Mammary microvascular endothelial cell (primary cell): ENCODE data around the gene THOP1. TPM values are rescaled to one million over a fixed set of nuclear protein-coding genes. Genes with fewer than 3 reads are reported as not detected.

Experiments
- total RNA-seq: library from RNA; depleted of rRNA; stranded (reverse); fragments of >200 nt; gene quantifications from 2 replicates; pipeline ENCODE4 v1.2.3, GENCODE V29; 2015

Gene THOP1
- 152 and 187 TPM in 2 replicates for total RNA-seq

DNA sequence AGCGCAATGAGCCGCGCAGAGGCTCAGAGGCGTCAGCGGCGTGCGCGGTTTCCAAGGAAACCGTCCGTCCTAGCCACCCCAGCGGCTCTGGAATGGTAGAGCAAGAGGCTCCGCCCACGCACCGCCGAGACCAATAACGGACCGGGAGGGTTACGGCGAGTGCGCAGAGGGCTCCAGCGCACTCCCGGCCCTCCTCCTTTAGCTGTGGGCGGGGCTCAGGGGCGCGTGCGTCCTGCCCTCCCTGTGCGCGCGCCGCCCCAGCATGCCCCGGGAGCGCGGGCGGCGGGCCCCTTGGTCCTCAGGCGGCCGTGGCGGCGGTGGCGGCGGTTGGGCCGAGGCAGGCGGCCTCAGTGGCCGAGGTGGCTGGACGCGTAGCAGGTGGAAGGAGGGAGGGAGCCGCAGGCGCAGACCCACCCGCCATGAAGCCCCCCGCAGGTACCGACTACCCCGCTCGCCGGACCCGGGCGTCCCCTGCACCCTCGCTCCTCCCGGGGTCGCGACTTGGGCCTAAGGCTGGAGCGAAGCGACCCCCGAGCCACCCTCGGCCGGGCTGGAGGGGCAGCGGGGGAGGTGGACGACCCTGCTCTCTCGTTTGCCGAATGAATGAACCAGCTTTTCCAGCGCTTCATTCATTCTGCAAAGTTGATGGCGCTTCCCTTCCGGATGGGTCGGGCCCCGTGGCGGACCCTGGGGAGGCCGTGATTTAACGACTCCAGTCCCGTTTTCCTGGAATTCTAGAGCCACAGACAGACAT is at the start of gene THOP1:
Gene THOP1 (plus strand): TSS at position 260 of the 754 bp plus-strand sequence. CDS start 160 bp downstream, at position 420.

DNA sequence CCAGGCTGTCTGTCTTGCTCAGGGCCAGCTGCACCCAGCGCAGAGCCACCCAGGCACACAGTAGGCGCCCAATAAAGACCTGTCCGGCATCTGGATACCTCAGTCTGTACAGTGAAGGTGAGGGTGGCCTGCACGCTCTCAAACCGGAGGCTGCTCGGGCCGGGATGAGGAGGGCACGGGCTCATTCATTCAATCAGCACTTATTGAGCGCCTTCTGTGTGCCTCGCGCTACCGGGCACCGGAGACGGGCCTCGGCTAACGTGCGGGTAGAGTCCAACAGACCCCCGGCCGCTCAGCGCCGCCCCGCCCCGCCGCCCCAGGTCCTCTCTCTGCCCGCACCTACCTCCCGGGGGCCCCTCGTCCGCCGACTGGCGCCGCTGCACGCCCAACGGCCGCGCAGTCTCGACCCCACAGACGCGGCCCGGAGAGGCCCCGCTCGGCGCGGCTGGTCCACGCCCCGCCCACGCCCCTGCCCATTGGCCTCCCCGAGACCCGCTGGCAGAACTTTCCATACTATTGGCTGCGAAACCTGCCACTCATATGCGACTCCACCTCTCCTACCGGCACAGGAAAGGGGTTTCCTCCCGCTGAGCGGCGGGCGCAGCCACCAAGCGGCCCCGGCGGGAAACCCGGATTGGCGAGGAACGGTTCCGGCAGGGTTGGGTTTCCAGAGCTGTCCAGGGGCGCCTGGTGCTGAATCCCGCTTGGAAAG is 45.5 kb upstream of the THOP1 start, which contains the start of gene SLC39A3:
Gene SLC39A3 (minus strand): TSS at position 416 of the 712 bp plus-strand sequence. CDS start 2,760 bp downstream, outside the sequence.

DNA sequence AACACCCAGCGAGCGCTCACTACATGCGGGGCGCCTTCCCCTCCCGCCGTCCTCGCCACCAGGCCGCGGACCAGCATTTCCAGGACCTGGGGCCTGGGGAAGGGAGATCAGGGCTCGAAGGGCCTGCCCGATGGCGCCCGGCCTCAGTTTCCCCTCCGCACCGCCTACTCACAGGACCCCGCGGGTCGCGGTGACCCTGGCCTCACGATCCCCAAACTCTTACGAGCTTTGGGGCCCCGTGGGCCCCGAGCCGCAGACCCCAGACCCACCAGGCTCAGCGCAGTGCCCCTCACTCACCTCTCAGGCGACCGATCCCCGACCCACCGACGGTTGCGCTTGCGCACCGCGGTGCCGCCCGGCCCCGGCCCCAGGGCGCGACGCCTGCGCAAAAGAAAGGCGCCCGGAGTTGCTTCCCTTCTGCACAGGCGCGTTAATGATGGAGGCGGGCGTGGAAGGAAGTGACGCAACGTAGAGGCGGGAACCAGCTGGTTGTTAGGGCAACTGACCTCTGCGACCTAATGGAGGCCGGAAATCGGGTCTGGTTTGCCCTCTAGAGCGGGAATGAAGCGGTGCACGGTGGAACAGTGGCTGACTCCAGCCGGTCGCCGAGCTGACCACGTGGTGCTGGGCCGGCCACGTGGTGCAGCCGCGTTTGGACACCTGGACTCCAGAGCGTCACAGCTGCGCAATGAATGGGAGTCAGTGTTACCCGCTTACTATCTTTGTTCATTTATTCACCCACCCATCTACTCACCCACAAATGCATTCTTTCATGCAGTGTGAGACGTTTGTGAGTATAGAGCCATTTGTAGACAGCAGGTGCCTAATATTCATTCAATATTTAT is 2.1 kb upstream of the THOP1 start, which contains the start of gene SGTA:
Gene SGTA (minus strand): TSS at position 338 of the 845 bp plus-strand sequence. CDS start 14,205 bp downstream, outside the sequence.

DNA sequence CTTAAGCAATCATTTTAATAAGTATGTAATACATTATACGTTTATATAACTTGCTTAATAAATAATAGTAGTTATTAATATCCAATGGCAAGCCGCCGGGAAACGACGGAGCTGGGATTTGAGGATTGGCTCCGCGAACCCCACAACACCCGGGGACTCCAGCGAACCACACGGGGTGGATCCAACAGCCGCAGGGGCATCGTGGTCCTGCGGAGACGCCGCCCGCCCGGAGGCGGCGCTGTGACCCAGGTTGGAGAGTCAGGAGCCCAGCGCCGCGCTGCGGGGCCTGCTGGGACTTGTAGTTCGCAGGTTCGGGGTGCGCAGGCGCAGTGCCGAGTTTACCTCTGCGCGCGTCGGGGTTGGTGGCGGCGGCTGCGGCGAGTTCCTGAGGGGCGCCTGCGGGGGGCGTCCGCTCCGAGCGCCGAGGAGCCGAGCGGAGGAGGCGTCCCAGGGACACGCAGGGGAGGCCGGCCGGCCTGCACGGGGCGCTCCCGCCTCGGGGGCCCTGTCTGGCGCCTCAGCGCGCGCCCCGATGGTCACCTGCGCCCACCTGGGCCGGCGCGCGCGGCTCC is 34.3 kb downstream of the THOP1 start, which contains the start of gene ZNF554:
Gene ZNF554 (plus strand): TSS at position 329 of the 572 bp plus-strand sequence. CDS start 204 bp downstream, at position 533.

DNA sequence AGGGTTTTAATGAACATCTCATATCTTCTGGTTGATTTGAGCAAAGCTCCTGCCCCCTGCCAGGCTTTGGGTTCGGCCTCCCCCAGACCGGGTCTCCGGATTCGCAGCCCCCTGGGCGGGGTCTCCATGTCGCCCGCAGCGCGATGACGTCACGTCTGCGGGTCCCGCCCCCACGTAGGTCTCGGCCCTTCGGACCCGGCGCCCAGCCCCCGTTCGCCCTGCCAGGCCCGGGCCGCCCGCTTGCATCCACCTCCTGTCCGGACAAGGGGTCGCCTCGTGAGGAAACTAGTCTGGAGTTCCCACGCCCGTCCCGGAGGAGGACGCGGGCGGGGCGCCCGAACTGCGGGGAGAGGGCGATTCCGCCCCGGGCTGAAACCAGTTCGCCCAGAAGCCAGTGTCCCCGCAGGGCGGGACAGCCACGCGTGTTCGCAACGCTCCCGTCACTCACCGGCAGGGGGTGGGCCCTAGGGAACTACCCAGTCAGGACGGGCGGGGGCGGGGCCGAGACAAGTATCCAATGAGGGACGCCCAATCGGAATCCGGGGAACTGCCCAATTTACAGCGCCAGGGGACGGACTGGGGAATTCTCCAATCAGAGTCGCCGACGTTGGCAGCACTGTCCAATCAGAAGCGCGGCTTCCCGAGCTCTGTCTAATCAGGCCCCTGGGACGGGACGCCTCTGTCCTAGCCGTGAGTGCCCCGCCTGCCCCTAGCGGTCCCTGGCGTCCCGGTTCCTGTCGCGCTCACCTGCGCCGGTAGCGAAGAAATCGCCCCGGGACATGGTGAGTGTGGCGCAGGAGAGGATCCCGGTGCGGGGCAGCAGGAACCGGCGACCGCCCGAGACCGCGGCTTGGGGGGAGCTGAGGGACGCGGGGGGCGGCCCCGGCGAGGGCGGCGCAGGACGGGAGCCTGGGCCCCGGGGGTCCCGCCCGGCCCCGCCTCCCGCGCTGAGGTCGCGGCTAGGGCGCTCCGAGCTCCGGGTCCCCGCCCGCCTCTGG is 55.8 kb downstream of the THOP1 start, which contains the start of gene ZNF555:
Gene ZNF555 (plus strand): TSS at position 682 of the 998 bp plus-strand sequence. CDS start 98 bp downstream, at position 780.

Other genes with a start within 250 kb of the THOP1 start
- 0.25 and 0.33 TPM in 2 replicates for gene GNG7, start 82.8 kb upstream of the THOP1 start, total RNA-seq
- 0.13 and 0.39 TPM in 2 replicates for gene DIRAS1, start 64.1 kb upstream of the THOP1 start, total RNA-seq
- gene SLC39A3, start 45.5 kb upstream of the THOP1 start, total RNA-seq, result 39.6 and 43.2 TPM in 2 replicates
- 82.6 and 88.2 TPM in 2 replicates for gene SGTA, start 2.2 kb upstream of the THOP1 start, total RNA-seq
- 0.80 and 1.1 TPM in 2 replicates for gene ZNF554, start 34.4 kb downstream of the THOP1 start, total RNA-seq
- gene ZNF555, start 56.0 kb downstream of the THOP1 start, total RNA-seq, result 2.9 and 3.1 TPM in 2 replicates
- gene ZNF556, start 81.8 kb downstream of the THOP1 start, total RNA-seq, result not detected in 2 replicates
- gene ZNF57, start 115.4 kb downstream of the THOP1 start, total RNA-seq, result 2.1 and 2.2 TPM in 2 replicates
- gene ZNF77, start 159.5 kb downstream of the THOP1 start, total RNA-seq, result 1.2 and 2.8 TPM in 2 replicates
- gene TLE6, start 192.1 kb downstream of the THOP1 start, total RNA-seq, result 0.20 and 0.25 TPM in 2 replicates
- 8.3 and 10.1 TPM in 2 replicates for gene TLE2, start 243.8 kb downstream of the THOP1 start, total RNA-seq